ENCODE results near the gene HACD2. TPM values are rescaled to one million over a fixed set of nuclear protein-coding genes. Genes with fewer than 3 reads are reported as not detected.

HACD2 gene
- total and polyA plus RNA-seq, 9 of the 15 experiments (the other 6 are each of a cell fraction or from before 2014, with no cell fraction given) = 1.3 to 10.5 (median 3.8) TPM

- Histone ChIP-seq H3K4me3 (no peak overlapping the region), H3K4me2 (ENCODE audit: insufficient read depth, low read length) (no peak overlapping the region), H2AFZ (ENCODE audit: low read depth, low read length) (no peak overlapping the region), H3K9me3 (replicated peaks; ENCODE audit: control insufficient read depth, insufficient read depth, low read depth, low read length) (no peaks in the 10 kb centered on the region), H3K79me2 (ENCODE audit: control insufficient read depth, insufficient read depth, low read length) (no peaks in the 10 kb centered on the region), H3K27me3 (ENCODE audit: control insufficient read depth in 2 of 2, insufficient read depth in 2 of 2, low read length in 2 of 2) (peaks cover 3 to 22% of the 10 kb centered on the region in 2 experiments; a peak in 3 of 5 replicates), H3K9me1 (ENCODE audit: control insufficient read depth, insufficient read depth, low read length) (no peaks in the 10 kb centered on the region), H3K9ac (ENCODE audit: insufficient read depth in 1 of 2, low read depth in 2 of 2, low read length in 2 of 2) (no peak overlapping the region), H3K36me3 (ENCODE audit: control insufficient read depth, insufficient read depth, low read length) (no peaks in the 10 kb centered on the region), H4K20me1 (replicated peaks; ENCODE audit: control insufficient read depth, insufficient read depth, low read length) (0 out of 2 replicates have a peak, but pooled peaks cover 3% of the 10 kb centered on the region), H3K27ac (ENCODE audit: extremely low read depth, low read depth, low read length) (no peak overlapping the region), H3K4me1 (replicated peaks in 1 of 2; ENCODE audit: control insufficient read depth in 2 of 2, insufficient read depth in 2 of 2, low read length in 2 of 2) (no peaks in the 10 kb centered on the region)
- intact Hi-C loops (cut with micrococcal nuclease) = no loop called here
- FAIRE-seq (no peak), ATAC-seq (no peak), DNase-seq (ENCODE audit: extremely low read depth in 1 of 4, low spot score in 3 of 4) (no peak)
- CTCF ChIA-PET (ENCODE audit: low intra/inter-chr PET ratio) = no interaction called here
- BruUV-seq (replicated peaks) = no TSS peak
- in situ Hi-C loops (cut with MboI) = loop anchor here (5.0 kb wide), 1 partner anchor 154 kb away; no protein-coding TSS in a partner anchor
- POLR2A ChIA-PET = no interaction called here
- WGBS (ENCODE audit: insufficient coverage, low coverage, missing lambda C conversion rate) = 0% methylated on average over 5 of the region's 7 CpGs
- no peak for TF ChIP-seq TAL1 (IDR thresholded peaks at IDR 0.05)
- TF ChIP-seq, protein P1, sequence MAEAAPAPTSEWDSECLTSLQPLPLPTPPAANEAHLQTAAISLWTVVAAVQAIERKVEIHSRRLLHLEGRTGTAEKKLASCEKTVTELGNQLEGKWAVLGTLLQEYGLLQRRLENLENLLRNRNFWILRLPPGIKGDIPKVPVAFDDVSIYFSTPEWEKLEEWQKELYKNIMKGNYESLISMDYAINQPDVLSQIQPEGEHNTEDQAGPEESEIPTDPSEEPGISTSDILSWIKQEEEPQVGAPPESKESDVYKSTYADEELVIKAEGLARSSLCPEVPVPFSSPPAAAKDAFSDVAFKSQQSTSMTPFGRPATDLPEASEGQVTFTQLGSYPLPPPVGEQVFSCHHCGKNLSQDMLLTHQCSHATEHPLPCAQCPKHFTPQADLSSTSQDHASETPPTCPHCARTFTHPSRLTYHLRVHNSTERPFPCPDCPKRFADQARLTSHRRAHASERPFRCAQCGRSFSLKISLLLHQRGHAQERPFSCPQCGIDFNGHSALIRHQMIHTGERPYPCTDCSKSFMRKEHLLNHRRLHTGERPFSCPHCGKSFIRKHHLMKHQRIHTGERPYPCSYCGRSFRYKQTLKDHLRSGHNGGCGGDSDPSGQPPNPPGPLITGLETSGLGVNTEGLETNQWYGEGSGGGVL (CRISPR knock-in tag; IDR thresholded peaks at IDR 0.05) = no peak
- no peak for TF ChIP-seq PRPF4 (IDR thresholded peaks at IDR 0.05; ENCODE audit: insufficient read depth, low read depth, low read length, poor library complexity, severe bottlenecking)
- no peak for TF ChIP-seq NFATC3 (IDR thresholded peaks at IDR 0.05)
- no peak for TF ChIP-seq STAT5A (IDR thresholded peaks at IDR 0.05; ENCODE audit: borderline replicate concordance, low read length)
- no peak for TF ChIP-seq POLR2G (IDR thresholded peaks at IDR 0.05; ENCODE audit: low read depth, low read length)
- TF ChIP-seq SPI1 (IDR thresholded peaks at IDR 0.05; ENCODE audit: borderline replicate concordance, low read depth, low read length) = no peak
- no peak for TF ChIP-seq ESRRA (IDR thresholded peaks at IDR 0.05; ENCODE audit: borderline replicate concordance, low read depth)
- no peak for TF ChIP-seq SP2 (IDR thresholded peaks at IDR 0.05; ENCODE audit: extremely low read depth, low read depth, low read length, poor library complexity, severe bottlenecking)
- TF ChIP-seq, protein P2, sequence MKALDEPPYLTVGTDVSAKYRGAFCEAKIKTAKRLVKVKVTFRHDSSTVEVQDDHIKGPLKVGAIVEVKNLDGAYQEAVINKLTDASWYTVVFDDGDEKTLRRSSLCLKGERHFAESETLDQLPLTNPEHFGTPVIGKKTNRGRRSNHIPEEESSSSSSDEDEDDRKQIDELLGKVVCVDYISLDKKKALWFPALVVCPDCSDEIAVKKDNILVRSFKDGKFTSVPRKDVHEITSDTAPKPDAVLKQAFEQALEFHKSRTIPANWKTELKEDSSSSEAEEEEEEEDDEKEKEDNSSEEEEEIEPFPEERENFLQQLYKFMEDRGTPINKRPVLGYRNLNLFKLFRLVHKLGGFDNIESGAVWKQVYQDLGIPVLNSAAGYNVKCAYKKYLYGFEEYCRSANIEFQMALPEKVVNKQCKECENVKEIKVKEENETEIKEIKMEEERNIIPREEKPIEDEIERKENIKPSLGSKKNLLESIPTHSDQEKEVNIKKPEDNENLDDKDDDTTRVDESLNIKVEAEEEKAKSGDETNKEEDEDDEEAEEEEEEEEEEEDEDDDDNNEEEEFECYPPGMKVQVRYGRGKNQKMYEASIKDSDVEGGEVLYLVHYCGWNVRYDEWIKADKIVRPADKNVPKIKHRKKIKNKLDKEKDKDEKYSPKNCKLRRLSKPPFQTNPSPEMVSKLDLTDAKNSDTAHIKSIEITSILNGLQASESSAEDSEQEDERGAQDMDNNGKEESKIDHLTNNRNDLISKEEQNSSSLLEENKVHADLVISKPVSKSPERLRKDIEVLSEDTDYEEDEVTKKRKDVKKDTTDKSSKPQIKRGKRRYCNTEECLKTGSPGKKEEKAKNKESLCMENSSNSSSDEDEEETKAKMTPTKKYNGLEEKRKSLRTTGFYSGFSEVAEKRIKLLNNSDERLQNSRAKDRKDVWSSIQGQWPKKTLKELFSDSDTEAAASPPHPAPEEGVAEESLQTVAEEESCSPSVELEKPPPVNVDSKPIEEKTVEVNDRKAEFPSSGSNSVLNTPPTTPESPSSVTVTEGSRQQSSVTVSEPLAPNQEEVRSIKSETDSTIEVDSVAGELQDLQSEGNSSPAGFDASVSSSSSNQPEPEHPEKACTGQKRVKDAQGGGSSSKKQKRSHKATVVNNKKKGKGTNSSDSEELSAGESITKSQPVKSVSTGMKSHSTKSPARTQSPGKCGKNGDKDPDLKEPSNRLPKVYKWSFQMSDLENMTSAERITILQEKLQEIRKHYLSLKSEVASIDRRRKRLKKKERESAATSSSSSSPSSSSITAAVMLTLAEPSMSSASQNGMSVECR (CRISPR knock-in tag; IDR thresholded peaks at IDR 0.05) = no peak
- no peak for TF ChIP-seq BRD9 (IDR thresholded peaks at IDR 0.05; ENCODE audit: low read depth, partially characterized antibody)
- TF ChIP-seq ZNF24 (IDR thresholded peaks at IDR 0.05) = no peak
- TF ChIP-seq, protein P3, sequence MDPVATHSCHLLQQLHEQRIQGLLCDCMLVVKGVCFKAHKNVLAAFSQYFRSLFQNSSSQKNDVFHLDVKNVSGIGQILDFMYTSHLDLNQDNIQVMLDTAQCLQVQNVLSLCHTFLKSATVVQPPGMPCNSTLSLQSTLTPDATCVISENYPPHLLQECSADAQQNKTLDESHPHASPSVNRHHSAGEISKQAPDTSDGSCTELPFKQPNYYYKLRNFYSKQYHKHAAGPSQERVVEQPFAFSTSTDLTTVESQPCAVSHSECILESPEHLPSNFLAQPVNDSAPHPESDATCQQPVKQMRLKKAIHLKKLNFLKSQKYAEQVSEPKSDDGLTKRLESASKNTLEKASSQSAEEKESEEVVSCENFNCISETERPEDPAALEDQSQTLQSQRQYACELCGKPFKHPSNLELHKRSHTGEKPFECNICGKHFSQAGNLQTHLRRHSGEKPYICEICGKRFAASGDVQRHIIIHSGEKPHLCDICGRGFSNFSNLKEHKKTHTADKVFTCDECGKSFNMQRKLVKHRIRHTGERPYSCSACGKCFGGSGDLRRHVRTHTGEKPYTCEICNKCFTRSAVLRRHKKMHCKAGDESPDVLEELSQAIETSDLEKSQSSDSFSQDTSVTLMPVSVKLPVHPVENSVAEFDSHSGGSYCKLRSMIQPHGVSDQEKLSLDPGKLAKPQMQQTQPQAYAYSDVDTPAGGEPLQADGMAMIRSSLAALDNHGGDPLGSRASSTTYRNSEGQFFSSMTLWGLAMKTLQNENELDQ (CRISPR knock-in tag; IDR thresholded peaks at IDR 0.05; ENCODE audit: borderline replicate concordance) = no peak
- no peak for TF ChIP-seq ZNF143 (CRISPR knock-in tag; IDR thresholded peaks at IDR 0.05)
Observed at GRCh38 chr3:123486460-123486859, 98.4 kb downstream of the HACD2 start.
